IPS-18a (cell line): Measurements from ENCODE around the gene STRA8.

Experiments used
- H3K27ac ChIP-seq: one replicate; pipeline ENCODE4 v1.5.1; 2013; ENCODE audit warnings: low read length
- H3K27me3 ChIP-seq: one replicate; pipeline ENCODE4 v1.6.1; 2013; ENCODE audit warnings: mild to moderate bottlenecking, low read length; ENCODE audit not compliant: control insufficient read depth, insufficient read depth
- H3K36me3 ChIP-seq: one replicate; pipeline ENCODE4 v1.6.1; 2013; ENCODE audit warnings: low read depth, low read length; ENCODE audit not compliant: control insufficient read depth
- H3K4me1 ChIP-seq: one replicate; pipeline ENCODE4 v1.6.1; 2013; ENCODE audit warnings: low read depth, low read length; ENCODE audit not compliant: control insufficient read depth
- H3K4me3 ChIP-seq: one replicate; pipeline ENCODE4 v1.5.1; 2013; ENCODE audit warnings: low read length
- H3K9ac ChIP-seq: one replicate; pipeline ENCODE4 v1.6.1; 2013; ENCODE audit warnings: mild to moderate bottlenecking, low read length, moderate library complexity
- H3K9me3 ChIP-seq: one replicate; pipeline ENCODE4 v1.6.1; 2013; ENCODE audit warnings: low read depth, low read length; ENCODE audit not compliant: control insufficient read depth

STRA8 gene

GRCh38 chr7:135260470-135260869, 26.8 kb downstream of the STRA8 start:
- no peak overlapping the region for H3K4me3 ChIP-seq
- H3K4me1 ChIP-seq = no peaks in the 10 kb centered on the region
- H3K27me3 ChIP-seq = no peaks in the 10 kb centered on the region

GRCh38 chr7:135260930-135261721, 27.5 kb downstream of the STRA8 start:
- Histone ChIP-seq H3K4me3 (no peak overlapping the region), H3K4me1 (no peaks in the 10 kb centered on the region), H3K27ac (no peak overlapping the region), H3K27me3 (no peaks in the 10 kb centered on the region), H3K9ac (no peak overlapping the region), H3K9me3 (no peaks in the 10 kb centered on the region), H3K36me3 (no peaks in the 10 kb centered on the region)

More at GRCh38 chr7:135260470-135260869, 26.8 kb downstream of the STRA8 start:
- Histone ChIP-seq H3K9ac (no peak overlapping the region), H3K27ac (no peak overlapping the region), H3K36me3 (no peaks in the 10 kb centered on the region), H3K9me3 (no peaks in the 10 kb centered on the region)

- no peak overlapping the region for H3K4me3 ChIP-seq
- no peaks in the 10 kb centered on the region for H3K36me3 ChIP-seq
- no peak overlapping the region for H3K9ac ChIP-seq
- no peaks in the 10 kb centered on the region for H3K27me3 ChIP-seq
- H3K4me1 ChIP-seq = no peaks in the 10 kb centered on the region
- no peaks in the 10 kb centered on the region for H3K9me3 ChIP-seq
- H3K27ac ChIP-seq = no peak overlapping the region
Observed at GRCh38 chr7:135262623-135263320, 29.1 kb downstream of the STRA8 start.

GRCh38 chr7:135263321-135263970, 29.8 kb downstream of the STRA8 start:
- Histone ChIP-seq H3K27me3 (no peaks in the 10 kb centered on the region), H3K4me1 (no peaks in the 10 kb centered on the region), H3K27ac (no peak overlapping the region), H3K36me3 (no peaks in the 10 kb centered on the region), H3K9ac (no peak overlapping the region), H3K4me3 (no peak overlapping the region), H3K9me3 (no peaks in the 10 kb centered on the region)

- Histone ChIP-seq H3K4me1 (no peaks in the 10 kb centered on the region), H3K4me3 (no peak overlapping the region), H3K9me3 (no peaks in the 10 kb centered on the region), H3K9ac (no peak overlapping the region), H3K27me3 (no peaks in the 10 kb centered on the region), H3K36me3 (no peaks in the 10 kb centered on the region), H3K27ac (no peak overlapping the region)
Observed at GRCh38 chr7:135265637-135266036, 32.0 kb downstream of the STRA8 start.

- no peaks in the 10 kb centered on the region for H3K9me3 ChIP-seq
- H3K4me3 ChIP-seq = no peak overlapping the region
- no peak overlapping the region for H3K9ac ChIP-seq
- no peaks in the 10 kb centered on the region for H3K27me3 ChIP-seq
- H3K36me3 ChIP-seq = no peaks in the 10 kb centered on the region
- no peak overlapping the region for H3K27ac ChIP-seq
- H3K4me1 ChIP-seq = no peaks in the 10 kb centered on the region
Observed at GRCh38 chr7:135269921-135270320, 36.3 kb downstream of the STRA8 start.

- H3K9me3 ChIP-seq = no peaks in the 10 kb centered on the region
- H3K27ac ChIP-seq = no peak overlapping the region
- H3K4me3 ChIP-seq = no peak overlapping the region
- H3K9ac ChIP-seq = no peak overlapping the region
- no peaks in the 10 kb centered on the region for H3K27me3 ChIP-seq
- H3K4me1 ChIP-seq = no peaks in the 10 kb centered on the region
- H3K36me3 ChIP-seq = no peaks in the 10 kb centered on the region
Observed at GRCh38 chr7:135270577-135271254, 37.1 kb downstream of the STRA8 start.

- Histone ChIP-seq H3K9me3 (no peaks in the 10 kb centered on the region), H3K36me3 (no peaks in the 10 kb centered on the region), H3K27ac (no peak overlapping the region), H3K27me3 (no peaks in the 10 kb centered on the region), H3K4me3 (no peak overlapping the region), H3K9ac (no peak overlapping the region), H3K4me1 (no peaks in the 10 kb centered on the region)
Observed at GRCh38 chr7:135271255-135271615, 37.6 kb downstream of the STRA8 start.

- Histone ChIP-seq H3K36me3 (no peaks in the 10 kb centered on the region), H3K27me3 (no peaks in the 10 kb centered on the region), H3K9me3 (no peaks in the 10 kb centered on the region), H3K4me1 (no peaks in the 10 kb centered on the region), H3K9ac (no peak overlapping the region), H3K27ac (no peak overlapping the region), H3K4me3 (no peak overlapping the region)
Observed at GRCh38 chr7:135272303-135272702, 38.7 kb downstream of the STRA8 start.

GRCh38 chr7:135273581-135273980, 39.9 kb downstream of the STRA8 start:
- no peak overlapping the region for H3K4me3 ChIP-seq
- H3K4me1 ChIP-seq = no peaks in the 10 kb centered on the region
- no peaks in the 10 kb centered on the region for H3K9me3 ChIP-seq
- H3K27ac ChIP-seq = no peak overlapping the region
- H3K9ac ChIP-seq = no peak overlapping the region
- no peaks in the 10 kb centered on the region for H3K36me3 ChIP-seq
- H3K27me3 ChIP-seq = no peaks in the 10 kb centered on the region

- no peak overlapping the region for H3K9ac ChIP-seq
- H3K27me3 ChIP-seq = no peaks in the 10 kb centered on the region
- H3K9me3 ChIP-seq = no peaks in the 10 kb centered on the region
- no peaks in the 10 kb centered on the region for H3K36me3 ChIP-seq
- H3K4me3 ChIP-seq = no peak overlapping the region
- no peaks in the 10 kb centered on the region for H3K4me1 ChIP-seq
- no peak overlapping the region for H3K27ac ChIP-seq
Observed at GRCh38 chr7:135274495-135275268, 41.0 kb downstream of the STRA8 start.
